ENCODE results near the gene ARMCX4.

ARMCX4 gene

GRCh38 chrX:101450085-101450484 is 35.2 kb upstream of the ARMCX4 start:
- no peak for TF ChIP-seq EZH2 (IDR thresholded peaks at IDR 0.05; ENCODE audit: borderline replicate concordance, low read length)
- no peak for TF ChIP-seq CTCF (IDR thresholded peaks at IDR 0.05; ENCODE audit: low read length)
- H3K79me2 ChIP-seq (ENCODE audit: insufficient read depth, low read length) = no peaks in the 10 kb centered on the region

GRCh38 chrX:101450961-101451360 is 34.3 kb upstream of the ARMCX4 start:
- no peaks in the 10 kb centered on the region for H3K9me3 ChIP-seq (ENCODE audit: low read length)
- H2AFZ ChIP-seq (ENCODE audit: low read length) = no peak overlapping the region

More at GRCh38 chrX:101450085-101450484, 35.2 kb upstream of the ARMCX4 start:
- Histone ChIP-seq H3K4me2 (ENCODE audit: low read length) (no peak overlapping the region), H2AFZ (ENCODE audit: low read length) (no peak overlapping the region), H3K27ac (ENCODE audit: low read depth, low read length, poor library complexity, severe bottlenecking) (no peak overlapping the region), H3K36me3 (ENCODE audit: insufficient read depth, low read length) (no peaks in the 10 kb centered on the region), H3K4me3 (ENCODE audit: low read depth, low read length, poor library complexity, severe bottlenecking) (no peak overlapping the region), H3K9me3 (ENCODE audit: low read length) (no peaks in the 10 kb centered on the region), H3K9me2 (ENCODE audit: low read depth, low read length) (no peaks in the 10 kb centered on the region), H3F3A (ENCODE audit: insufficient read depth, low read length) (no peaks in the 10 kb centered on the region), H4K20me1 (ENCODE audit: insufficient read depth, low read length) (no peaks in the 10 kb centered on the region), H3K27me3 (ENCODE audit: insufficient read depth, low read length) (no peaks in the 10 kb centered on the region), H3K9ac (ENCODE audit: low read length) (no peak overlapping the region), H3K4me1 (ENCODE audit: insufficient read depth, low read length, severe bottlenecking) (no peaks in the 10 kb centered on the region)

GRCh38 chrX:101452056-101452455 is 33.2 kb upstream of the ARMCX4 start:
- no peaks in the 10 kb centered on the region for H4K20me1 ChIP-seq (ENCODE audit: insufficient read depth, low read length)

More at GRCh38 chrX:101450961-101451360, 34.3 kb upstream of the ARMCX4 start:
- Histone ChIP-seq H4K20me1 (ENCODE audit: insufficient read depth, low read length) (no peaks in the 10 kb centered on the region), H3K9ac (ENCODE audit: low read length) (no peak overlapping the region), H3K36me3 (ENCODE audit: insufficient read depth, low read length) (no peaks in the 10 kb centered on the region), H3K27me3 (ENCODE audit: insufficient read depth, low read length) (no peaks in the 10 kb centered on the region), H3K27ac (ENCODE audit: low read depth, low read length, poor library complexity, severe bottlenecking) (no peak overlapping the region), H3K4me3 (ENCODE audit: low read depth, low read length, poor library complexity, severe bottlenecking) (no peak overlapping the region), H3F3A (ENCODE audit: insufficient read depth, low read length) (no peaks in the 10 kb centered on the region), H3K4me2 (ENCODE audit: low read length) (no peak overlapping the region), H3K79me2 (ENCODE audit: insufficient read depth, low read length) (no peaks in the 10 kb centered on the region), H3K4me1 (ENCODE audit: insufficient read depth, low read length, severe bottlenecking) (no peaks in the 10 kb centered on the region), H3K9me2 (ENCODE audit: low read depth, low read length) (no peaks in the 10 kb centered on the region)
- no peak for TF ChIP-seq CTCF (IDR thresholded peaks at IDR 0.05; ENCODE audit: low read length)
- no peak for TF ChIP-seq EZH2 (IDR thresholded peaks at IDR 0.05; ENCODE audit: borderline replicate concordance, low read length)

More at GRCh38 chrX:101452056-101452455, 33.2 kb upstream of the ARMCX4 start:
- Histone ChIP-seq H2AFZ (ENCODE audit: low read length) (no peak overlapping the region), H3K4me3 (ENCODE audit: low read depth, low read length, poor library complexity, severe bottlenecking) (no peak overlapping the region), H3K27ac (ENCODE audit: low read depth, low read length, poor library complexity, severe bottlenecking) (no peak overlapping the region), H3K9me3 (ENCODE audit: low read length) (no peaks in the 10 kb centered on the region), H3K9ac (ENCODE audit: low read length) (no peak overlapping the region), H3F3A (ENCODE audit: insufficient read depth, low read length) (no peaks in the 10 kb centered on the region), H3K27me3 (ENCODE audit: insufficient read depth, low read length) (no peaks in the 10 kb centered on the region), H3K4me1 (ENCODE audit: insufficient read depth, low read length, severe bottlenecking) (no peaks in the 10 kb centered on the region), H3K9me2 (ENCODE audit: low read depth, low read length) (no peaks in the 10 kb centered on the region), H3K36me3 (ENCODE audit: insufficient read depth, low read length) (no peaks in the 10 kb centered on the region), H3K4me2 (ENCODE audit: low read length) (no peak overlapping the region), H3K79me2 (ENCODE audit: insufficient read depth, low read length) (no peaks in the 10 kb centered on the region)
- no peak for TF ChIP-seq CTCF (IDR thresholded peaks at IDR 0.05; ENCODE audit: low read length)
- no peak for TF ChIP-seq EZH2 (IDR thresholded peaks at IDR 0.05; ENCODE audit: borderline replicate concordance, low read length)

Data from OCI-LY1 (cell line).